Testis (tissue), 3 donors: ENCODE results near the gene PRDM15. TPM values are rescaled to one million over a fixed set of nuclear protein-coding genes. Genes with fewer than 3 reads are reported as not detected.

Source experiments
- DNase-seq: peaks from one replicate; pipeline ENCODE4 v3.0.0-alpha.2; 2019
- H3K27ac ChIP-seq, 2 donors: fragments of 200-600 bp; sonication (generic); one replicate each; pipeline ENCODE4 v1.5.1; 2019
- H3K27me3 ChIP-seq: fragments of 200-600 bp; sonication (generic); one replicate; pipeline ENCODE4 v1.5.1; 2019
- H3K36me3 ChIP-seq: fragments of 200-600 bp; sonication (generic); one replicate; pipeline ENCODE4 v1.5.1; 2017; ENCODE audit warnings: low read depth; ENCODE audit errors: missing control alignments
- H3K4me1 ChIP-seq: fragments of 200-600 bp; sonication (generic); one replicate; pipeline ENCODE4 v1.5.1; 2019
- H3K4me3 ChIP-seq, 2 donors: fragments of 200-600 bp; sonication (generic); one replicate each; pipeline ENCODE4 v1.5.1; 2017 to 2019
- H3K9me3 ChIP-seq: fragments of 200-600 bp; sonication (generic); one replicate; pipeline ENCODE4 v1.5.1; 2017
- CTCF ChIP-seq, 3 experiments: fragments of 450-650 bp in 2 of 3; fragments of 200-600 bp in 1 of 3; sonication (generic) in 1 of 3; IDR thresholded peaks; one replicate each; pipeline ENCODE4 v1.5.1; 2016 to 2019; ENCODE audit warnings: antibody characterized with exemption in 3 of 3, mild to moderate bottlenecking in 2 of 3, moderate library complexity in 1 of 3
- POLR2A ChIP-seq: fragments of 450-650 bp; IDR thresholded peaks from one replicate; pipeline ENCODE4 v1.6.1; 2017; ENCODE audit warnings: antibody characterized with exemption, mild to moderate bottlenecking, moderate library complexity
- WGBS, 2 donors: methylation state at CpG; one replicate each; pipeline ENCODE4 v1.1.5; 2018; 5-methylcytosine and 5-hydroxymethylcytosine counted together
- intact Hi-C: fragments of 100-400 bp; cut with DNase I; formaldehyde crosslinking; loops from one replicate; pipeline ENCODE4 v1.15.1; 2023; ENCODE audit warnings: low total_unique reads
- polyA plus RNA-seq: library from polyadenylated mRNA; stranded (reverse); fragments of 350-450 nt; fragmentation: Illumina TruSeq; extraction: RNeasy Lipid Tissue Mini Kit (QIAGEN cat#74804); gene quantifications from one replicate; pipeline ENCODE4 v1.2.3, GENCODE V29; 2014; ENCODE audit warnings: low read depth, low replicate concordance; ENCODE audit not compliant: insufficient read depth
- small RNA-seq, 2 donors: library from RNA; depleted of rRNA; stranded (forward); fragments of <200 nt; gene quantifications; one replicate each; pipeline ENCODE3, GENCODE V24; 2016
- total RNA-seq, 2 donors: library from RNA; depleted of rRNA; stranded (reverse); fragments of >200 nt; gene quantifications; one replicate each; pipeline ENCODE4 v1.2.3, GENCODE V29; 2016

The PRDM15 gene
- total and polyA plus RNA-seq, 3 donors from 2014 or later, result 8.2 to 21.4 (median 18.8) TPM

GRCh38 chr21:41751611-41752011 is 127.5 kb downstream of the PRDM15 start:
- no peak overlapping the region for H3K4me3 ChIP-seq
- no peaks in the 10 kb centered on the region for H3K36me3 ChIP-seq
- no peaks in the 10 kb centered on the region for H3K9me3 ChIP-seq
- no peak overlapping the region for H3K27ac ChIP-seq
- TF ChIP-seq CTCF (IDR thresholded peaks at IDR 0.05) (no peak), POLR2A (no peak)
- DNase-seq, result no peak
- WGBS, 2 donors, result 59 to 71% methylated on average over 9 to 12 of the region's 12 CpGs
- no peaks in the 10 kb centered on the region for H3K4me1 ChIP-seq
- H3K27me3 ChIP-seq, result no peaks in the 10 kb centered on the region
- intact Hi-C loops, result no loop called here

GRCh38 chr21:41750532-41751151 is 128.5 kb downstream of the PRDM15 start:
- H3K4me3 ChIP-seq, result no peak overlapping the region
- H3K27ac ChIP-seq, result no peak overlapping the region
- DNase-seq, result no peak
- intact Hi-C loops, result no loop called here
- TF ChIP-seq CTCF (IDR thresholded peaks at IDR 0.05) (no peak), POLR2A (no peak)
- H3K4me1 ChIP-seq, result no peaks in the 10 kb centered on the region
- H3K27me3 ChIP-seq, result no peaks in the 10 kb centered on the region
- H3K36me3 ChIP-seq, result no peaks in the 10 kb centered on the region
- 94 to 96% methylated on average over 8 to 16 of the region's 16 CpGs for WGBS, 2 donors
- no peaks in the 10 kb centered on the region for H3K9me3 ChIP-seq

- H3K27ac ChIP-seq, result no peak overlapping the region
- H3K4me3 ChIP-seq, result no peak overlapping the region
- 84 to 92% methylated on average over 7 of the region's 7 CpGs for WGBS, 2 donors
- no peak for TF ChIP-seq POLR2A
- TF ChIP-seq CTCF (IDR thresholded peaks at IDR 0.05), result no peak
- no peaks in the 10 kb centered on the region for H3K36me3 ChIP-seq
- no peak for DNase-seq
- H3K9me3 ChIP-seq, result no peaks in the 10 kb centered on the region
- intact Hi-C loops, result no loop called here
- no peaks in the 10 kb centered on the region for H3K4me1 ChIP-seq
- H3K27me3 ChIP-seq, result no peaks in the 10 kb centered on the region
Observed at GRCh38 chr21:41750051-41750450, 129.1 kb downstream of the PRDM15 start.

- Histone ChIP-seq H3K9me3 (no peaks in the 10 kb centered on the region), H3K36me3 (no peaks in the 10 kb centered on the region), H3K27me3 (no peaks in the 10 kb centered on the region), H3K27ac (no peak overlapping the region), H3K4me3 (no peak overlapping the region), H3K4me1 (no peaks in the 10 kb centered on the region)
- DNase-seq, result no peak
- TF ChIP-seq CTCF (IDR thresholded peaks at IDR 0.05), result no peak
- no peak for TF ChIP-seq POLR2A
- WGBS, 2 donors, result 93 to 97% methylated on average over 10 of the region's 10 CpGs
- intact Hi-C loops, result no loop called here
Observed at GRCh38 chr21:41749286-41749685, 129.9 kb downstream of the PRDM15 start.

Small RNAs within 50 kb of the gene (small RNA-seq; reads per million reads assigned to genes)
- 0 reads per million in 2 donors for gene RF00334

Other genes starting within 250 kb of the PRDM15 start
- gene RIPK4, start 112.3 kb downstream of the PRDM15 start, total RNA-seq, result 10 to 100 TPM in 1 of 2 donors, 1 to 10 TPM in 1; 5.9 to 10.2 TPM
- 3.9 TPM for gene RIPK4, start 112.3 kb downstream of the PRDM15 start, polyA plus RNA-seq
- gene C2CD2, start 74.7 kb upstream of the PRDM15 start, total RNA-seq, result 10 to 100 TPM; 13.2 to 17.4 TPM
- 8.6 TPM for gene C2CD2, start 74.7 kb upstream of the PRDM15 start, polyA plus RNA-seq
- gene ZBTB21, start 131.0 kb upstream of the PRDM15 start, total RNA-seq, result 10 to 100 TPM; 26.3 to 30.9 TPM
- 18.1 TPM for gene ZBTB21, start 131.0 kb upstream of the PRDM15 start, polyA plus RNA-seq
- 1 to 10 TPM; 1.7 to 7.8 TPM for gene UMODL1, start 192.0 kb upstream of the PRDM15 start, total RNA-seq
- gene UMODL1, start 192.0 kb upstream of the PRDM15 start, polyA plus RNA-seq, result 6.8 TPM